ENCODE data around the gene MRPS12.
A peak's percentile ranks its signal among the peaks of the same experiment; 100 is the strongest.
"Not testable (repeated sequence)": the region's sequence is repeated elsewhere in the genome, so short reads cannot be mapped to it uniquely, and the experiment has no call there.

The MRPS12 gene

DNA sequence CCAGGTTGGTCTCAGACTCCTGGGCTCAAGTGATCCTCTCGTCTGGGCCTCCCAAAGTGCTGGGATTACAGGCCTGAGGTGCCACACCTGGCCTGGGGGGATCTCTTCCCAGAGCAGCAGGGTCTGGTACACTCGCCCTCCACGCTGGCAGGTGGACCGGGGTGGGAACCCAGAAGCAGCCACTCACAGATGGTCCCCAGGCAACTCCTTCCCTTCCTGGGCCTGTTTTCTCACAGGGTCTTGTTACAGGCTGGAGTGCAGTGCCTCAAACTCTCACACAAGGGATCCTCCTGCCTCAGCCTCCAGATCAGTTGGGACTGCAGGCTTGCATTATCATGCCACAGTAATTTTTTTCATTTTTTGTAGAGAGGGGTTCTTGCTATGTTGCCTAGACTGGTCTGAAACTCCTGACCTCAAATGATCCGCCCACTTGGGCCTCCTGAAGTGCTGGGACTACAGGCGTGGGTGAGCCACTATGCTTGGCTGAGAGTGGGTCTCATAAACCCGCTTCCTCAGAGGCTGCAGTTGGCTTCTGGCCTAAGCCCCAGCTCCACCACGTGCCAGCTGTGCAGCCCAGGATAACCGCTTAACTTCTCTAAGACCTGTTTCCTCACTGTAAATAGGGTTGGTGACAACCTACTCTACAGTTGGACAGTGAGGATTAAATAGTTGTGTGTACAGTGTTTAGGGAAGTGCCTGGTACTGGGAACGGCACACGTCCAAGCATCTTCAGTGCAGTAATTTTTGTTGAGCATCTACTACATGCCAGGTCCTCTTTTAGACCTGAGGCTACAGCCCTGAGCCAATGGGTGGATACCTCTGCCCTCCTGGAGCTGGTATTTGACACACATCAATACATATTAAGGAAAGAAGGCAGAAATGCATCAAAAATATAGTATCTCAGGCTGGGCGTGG, 17.9 kb upstream of the MRPS12 start:
- DNase-seq, result no peak

DNA sequence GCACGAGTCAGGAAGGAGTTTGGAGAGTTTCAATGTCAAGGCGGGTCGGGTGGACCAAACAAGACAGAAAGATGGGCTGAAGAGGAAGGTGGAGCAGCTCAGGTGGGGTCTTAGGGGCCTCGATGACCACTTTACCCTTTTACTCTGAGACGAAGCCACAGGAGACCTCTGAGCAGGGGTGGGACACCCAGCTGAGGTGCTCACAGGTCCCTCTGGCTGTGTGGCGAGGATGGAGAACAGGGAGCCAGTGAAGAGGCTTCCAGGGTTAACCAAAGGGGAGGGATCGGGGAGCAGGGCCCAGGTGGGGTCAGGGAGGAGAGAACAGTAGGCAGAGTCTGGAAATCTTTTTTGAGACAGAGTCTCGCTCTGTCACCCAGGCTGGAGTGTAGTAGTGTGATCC, 16.8 kb upstream of the MRPS12 start:
- no peak for DNase-seq

DNA sequence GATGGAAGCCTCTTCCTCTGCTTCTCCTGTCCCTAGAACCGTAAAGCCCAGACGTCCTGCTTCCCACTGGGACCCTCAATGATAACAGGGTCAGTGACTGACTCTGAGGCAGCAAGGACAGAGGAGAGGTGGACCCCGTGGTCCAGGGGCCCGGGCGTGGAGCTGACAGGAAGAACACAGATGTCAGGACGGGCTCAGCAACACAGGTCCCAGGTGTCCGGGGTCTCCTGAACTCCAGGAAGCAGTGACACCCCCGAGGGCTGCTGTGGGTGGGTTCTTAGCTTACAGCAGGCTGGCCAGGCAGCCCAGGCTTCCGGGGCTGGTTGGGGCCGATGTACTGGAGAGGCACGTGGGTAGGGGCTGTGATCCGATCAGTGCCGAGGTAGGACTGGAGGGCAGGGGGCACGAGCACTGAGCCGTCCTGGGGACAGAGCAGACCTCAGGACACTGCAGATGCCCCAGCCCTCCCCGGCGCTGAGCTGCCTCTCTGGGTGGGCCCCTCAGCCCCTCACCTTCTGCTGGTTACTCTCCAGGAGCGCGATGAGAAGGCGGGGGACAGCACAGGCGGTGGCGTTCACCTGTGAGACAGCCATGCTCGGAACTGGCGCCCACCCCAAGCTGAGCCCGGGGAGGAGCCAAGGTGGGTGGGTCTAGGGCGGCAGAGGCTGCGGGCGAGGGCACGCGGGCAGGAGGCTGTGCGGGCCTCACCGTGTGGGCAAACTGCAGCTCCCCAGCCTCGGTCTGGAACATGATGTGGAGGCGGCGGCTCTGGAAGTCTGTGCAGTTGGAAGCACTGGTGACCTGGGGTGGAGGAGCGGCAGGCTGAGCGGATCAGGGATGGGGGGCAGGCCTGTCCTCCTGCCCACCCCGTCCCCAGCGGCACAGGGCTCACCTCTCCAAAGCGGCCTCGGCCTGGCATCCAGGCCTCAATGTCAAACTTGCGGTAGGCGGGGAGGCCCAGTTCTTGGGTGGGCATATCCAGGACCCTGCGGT, 15.1 kb upstream of the MRPS12 start:
- DNase-seq, result no peak

DNA sequence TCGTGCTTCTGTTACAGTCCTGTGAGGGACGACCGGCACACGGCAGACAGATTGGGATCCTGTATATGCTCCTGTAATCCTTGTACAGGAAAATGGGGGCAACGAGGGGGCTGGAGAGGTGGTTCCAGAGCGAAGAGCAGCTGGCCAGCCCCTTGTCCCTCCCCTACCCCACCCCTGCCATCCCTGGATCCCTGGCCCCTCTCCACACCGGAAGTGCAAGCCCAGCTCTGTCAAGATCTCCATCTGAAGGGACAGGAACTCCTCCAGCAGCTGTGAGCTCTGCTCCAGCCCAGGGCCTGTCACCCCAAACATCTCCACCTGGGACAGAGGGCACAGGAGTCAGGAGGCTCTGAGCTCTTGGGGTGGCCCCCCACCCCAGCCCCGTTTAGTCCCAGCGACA, 13.2 kb upstream of the MRPS12 start:
- no peak for DNase-seq

DNA sequence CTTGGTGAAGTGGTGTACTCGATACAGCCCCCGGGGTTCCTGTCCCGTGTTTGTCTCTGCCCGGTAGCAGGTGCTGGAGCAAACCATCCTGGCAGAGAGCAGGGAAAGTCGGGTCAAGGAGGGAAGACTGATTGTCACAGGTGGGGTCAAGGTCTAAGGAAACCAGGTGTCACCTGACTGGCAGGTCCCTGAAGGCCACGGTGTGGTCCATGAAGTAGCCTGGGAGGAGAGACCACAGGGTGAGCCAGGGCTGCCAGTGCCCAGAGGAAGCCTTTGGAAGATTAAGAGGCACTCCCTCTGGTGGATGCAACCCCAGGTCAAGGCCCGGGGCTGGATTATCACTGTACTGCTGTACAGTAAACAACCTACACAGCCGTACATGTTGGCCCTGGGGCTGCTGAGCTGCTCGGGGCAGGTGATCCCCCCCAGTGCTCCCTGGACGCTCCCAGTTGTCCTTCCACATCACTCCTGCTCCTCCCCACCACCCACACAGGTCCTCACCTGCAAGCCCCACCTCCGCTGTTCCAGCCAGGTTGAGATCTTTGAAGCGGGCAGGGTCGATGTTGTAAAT, 12.7 kb upstream of the MRPS12 start:
- no peak for DNase-seq

DNA sequence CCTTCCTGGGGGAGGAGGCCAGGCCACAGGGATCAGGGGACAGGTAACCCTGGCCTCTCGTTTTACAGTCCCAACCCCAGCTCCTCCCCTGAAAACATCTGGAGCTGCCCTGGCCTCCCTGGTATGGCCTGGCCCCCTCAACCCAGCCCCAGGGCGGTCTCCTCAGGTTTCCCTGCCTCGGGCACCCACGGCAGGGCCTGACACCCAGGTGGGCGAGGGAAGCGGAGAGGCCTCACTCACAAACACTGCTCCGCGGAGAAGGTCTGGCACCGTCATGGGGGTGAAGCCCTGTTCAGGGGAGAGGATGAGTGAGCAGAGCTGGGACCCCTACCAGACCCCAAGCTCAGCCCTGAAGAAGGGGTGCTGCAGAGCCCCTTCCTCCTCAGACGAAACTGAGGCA, 12.2 kb upstream of the MRPS12 start:
- DNase-seq, result no peak

DNA sequence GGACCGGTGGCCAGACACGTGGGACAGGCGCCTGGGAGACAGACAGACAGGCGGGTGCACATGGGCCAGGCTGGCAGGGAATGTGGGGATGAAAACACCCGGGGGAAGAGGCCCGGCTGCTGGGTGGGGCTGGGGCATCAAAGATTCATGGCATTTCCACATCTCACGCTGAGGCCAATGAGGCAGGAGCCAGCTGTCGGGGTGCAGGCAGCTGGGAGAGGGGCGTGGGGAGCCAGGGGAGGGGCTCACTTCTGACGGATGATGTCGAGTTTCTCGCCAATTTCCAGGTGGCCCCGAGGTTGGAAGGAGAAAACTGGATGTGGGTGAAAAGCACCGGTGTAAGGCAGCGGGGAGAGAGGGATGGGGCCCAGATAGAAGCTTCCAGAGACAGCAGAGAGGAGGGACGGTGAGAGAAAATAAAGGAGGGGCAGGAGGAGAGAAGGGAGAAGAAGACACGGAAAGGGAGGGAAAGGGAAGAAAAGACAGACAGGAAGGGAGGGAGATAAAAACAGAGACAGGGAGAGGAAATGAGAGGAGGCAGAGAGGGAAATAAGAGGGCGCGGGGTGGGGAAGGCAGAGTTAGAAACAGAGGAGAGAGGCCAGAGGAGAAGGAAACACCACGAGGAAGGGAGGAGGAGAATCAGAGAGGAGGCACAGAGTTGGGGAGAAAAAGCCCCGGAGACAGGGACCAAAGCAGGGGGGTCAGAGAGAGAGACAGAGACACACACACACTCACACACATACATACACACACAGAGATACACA, 10.7 kb upstream of the MRPS12 start:
- no peak for DNase-seq

DNA sequence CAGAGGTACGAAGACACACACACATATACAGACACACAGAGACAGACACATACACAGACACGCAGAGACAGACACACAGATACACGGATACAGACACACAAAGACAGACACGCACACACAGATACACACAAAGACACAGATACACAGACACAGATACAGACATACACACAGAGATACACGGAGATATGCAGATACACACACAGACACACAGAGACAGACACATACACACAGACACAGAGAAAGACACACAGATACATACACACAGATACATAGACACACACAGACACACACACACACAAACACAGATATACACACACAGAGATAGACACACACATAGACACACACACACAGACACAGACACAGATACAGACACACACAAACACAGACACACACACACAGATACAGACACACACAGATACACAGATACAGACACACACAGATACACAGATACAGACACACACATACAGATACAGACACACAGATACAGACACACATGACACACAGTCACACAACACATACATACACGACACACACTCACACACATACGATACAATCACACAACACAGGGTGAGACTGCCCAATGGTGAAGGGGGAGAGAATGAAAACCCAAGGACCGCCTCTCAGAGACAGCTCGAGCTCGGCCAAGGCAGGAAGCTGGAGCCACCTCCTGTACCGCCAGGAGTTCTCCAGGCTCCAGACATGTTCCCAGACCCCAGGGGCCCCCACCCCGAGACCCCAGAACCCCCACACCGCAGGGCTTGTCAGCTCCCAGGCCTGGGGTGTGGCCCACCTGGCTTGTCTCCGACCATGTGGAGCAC, 9.9 kb upstream of the MRPS12 start:
- no peak for DNase-seq

DNA sequence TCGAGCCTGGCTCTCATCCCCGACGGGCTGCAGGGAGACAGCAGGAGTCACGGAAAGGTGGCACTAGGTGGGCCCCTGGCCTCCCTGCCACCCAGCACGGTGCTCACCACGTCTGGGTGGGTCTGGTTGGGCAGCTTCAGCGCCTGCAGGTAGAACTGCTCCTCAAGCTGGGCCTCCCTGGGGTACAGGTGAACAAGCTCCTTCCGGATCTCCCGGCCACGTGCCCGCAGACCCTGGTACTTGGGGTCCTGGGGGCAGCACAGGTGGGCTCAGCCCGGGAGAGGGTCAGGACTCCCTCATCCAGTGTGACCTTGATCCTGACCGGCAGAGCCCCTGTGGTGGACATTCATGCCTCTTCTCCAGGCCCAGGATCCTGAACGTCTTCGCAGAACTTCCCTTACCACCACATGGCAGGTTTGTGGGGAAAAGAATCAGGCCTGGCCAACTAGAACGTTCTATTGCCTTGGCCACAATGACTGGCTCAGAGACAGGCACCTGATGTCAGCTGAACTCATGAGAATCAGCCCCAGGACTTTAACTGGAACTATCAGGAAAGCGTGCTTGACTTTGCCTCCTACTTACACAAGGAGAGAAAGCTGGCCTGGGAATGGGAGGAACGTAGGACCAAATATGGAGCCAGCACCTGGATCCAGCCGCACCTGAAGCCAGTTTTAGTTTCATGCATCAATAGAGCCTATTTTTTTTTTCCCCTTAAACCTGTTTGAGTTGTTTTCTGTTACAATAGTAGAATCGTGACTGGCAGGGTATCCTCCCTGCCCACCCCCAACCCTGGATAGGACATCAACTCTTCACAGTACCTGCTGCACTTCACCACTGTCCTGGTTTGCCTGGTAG, 9.1 kb upstream of the MRPS12 start:
- DNase-seq, result no peak

DNA sequence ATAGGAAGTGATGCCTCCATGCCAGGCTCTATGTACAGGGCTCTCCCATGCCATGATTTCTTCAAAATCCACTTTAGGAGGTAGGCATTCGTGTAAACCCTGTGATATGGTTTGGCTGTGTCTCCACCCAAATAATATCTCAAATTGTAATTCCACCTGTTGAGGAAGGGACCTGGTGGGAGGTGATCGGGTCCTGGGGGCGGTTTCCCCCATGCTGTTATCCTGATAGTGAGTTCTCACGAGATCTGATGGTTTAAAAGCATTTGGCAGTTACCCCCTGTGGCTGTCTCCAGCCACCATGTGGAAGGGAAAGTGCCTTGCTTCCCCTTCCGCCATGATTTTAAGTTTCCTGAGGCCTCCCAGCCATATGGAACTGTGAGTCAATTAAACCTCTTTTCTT, 8.3 kb upstream of the MRPS12 start:
- DNase-seq, result no peak

DNA sequence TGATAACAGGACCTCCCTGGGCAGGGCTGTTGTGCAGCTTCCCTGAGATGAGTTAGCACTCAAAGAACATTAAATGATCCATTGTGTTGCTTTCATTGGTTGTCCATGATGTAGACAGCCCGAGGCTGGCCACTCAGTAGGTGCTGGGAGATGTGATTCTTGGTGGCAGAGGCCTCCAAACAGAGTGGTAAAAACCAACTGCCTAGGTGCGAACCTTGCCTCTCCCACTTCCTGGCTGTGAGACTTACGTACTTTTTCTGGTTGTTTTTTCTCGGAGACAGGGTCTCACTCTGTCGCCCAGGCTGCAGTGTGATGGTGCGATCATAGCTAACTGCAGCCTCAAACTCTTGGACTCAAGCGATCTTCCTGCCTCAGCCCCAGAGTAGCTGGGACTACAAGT, 6.4 kb upstream of the MRPS12 start:
- no peak for DNase-seq

DNA sequence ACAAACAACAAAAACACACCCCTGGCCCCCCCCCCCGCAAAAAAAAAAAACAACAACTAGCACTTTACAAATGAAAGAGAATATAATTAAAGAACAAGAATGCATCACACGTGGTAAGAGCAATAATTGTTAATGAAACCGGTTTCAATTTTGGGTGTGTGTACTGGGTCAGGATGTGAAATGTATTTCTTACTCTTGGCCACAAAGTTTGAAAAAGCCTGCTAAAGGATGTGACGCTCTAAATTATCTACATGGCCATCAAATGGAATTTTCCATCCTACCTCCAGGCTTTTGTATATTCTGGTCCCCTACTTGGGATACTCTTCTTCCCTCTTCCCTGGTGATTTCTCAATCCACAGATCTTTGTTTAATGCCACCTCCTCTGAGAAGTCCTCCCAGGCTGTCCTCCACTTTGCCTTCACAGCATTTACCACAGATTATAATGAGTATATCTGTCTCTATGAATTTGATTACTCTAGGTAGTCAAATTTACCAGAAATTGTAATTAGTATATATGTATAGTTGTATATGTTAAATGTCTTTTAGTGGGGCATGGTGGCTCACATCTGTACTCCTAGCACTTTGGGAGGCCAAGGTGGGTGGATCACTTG, 2.2 kb upstream of the MRPS12 start:
- no peak for DNase-seq

DNA sequence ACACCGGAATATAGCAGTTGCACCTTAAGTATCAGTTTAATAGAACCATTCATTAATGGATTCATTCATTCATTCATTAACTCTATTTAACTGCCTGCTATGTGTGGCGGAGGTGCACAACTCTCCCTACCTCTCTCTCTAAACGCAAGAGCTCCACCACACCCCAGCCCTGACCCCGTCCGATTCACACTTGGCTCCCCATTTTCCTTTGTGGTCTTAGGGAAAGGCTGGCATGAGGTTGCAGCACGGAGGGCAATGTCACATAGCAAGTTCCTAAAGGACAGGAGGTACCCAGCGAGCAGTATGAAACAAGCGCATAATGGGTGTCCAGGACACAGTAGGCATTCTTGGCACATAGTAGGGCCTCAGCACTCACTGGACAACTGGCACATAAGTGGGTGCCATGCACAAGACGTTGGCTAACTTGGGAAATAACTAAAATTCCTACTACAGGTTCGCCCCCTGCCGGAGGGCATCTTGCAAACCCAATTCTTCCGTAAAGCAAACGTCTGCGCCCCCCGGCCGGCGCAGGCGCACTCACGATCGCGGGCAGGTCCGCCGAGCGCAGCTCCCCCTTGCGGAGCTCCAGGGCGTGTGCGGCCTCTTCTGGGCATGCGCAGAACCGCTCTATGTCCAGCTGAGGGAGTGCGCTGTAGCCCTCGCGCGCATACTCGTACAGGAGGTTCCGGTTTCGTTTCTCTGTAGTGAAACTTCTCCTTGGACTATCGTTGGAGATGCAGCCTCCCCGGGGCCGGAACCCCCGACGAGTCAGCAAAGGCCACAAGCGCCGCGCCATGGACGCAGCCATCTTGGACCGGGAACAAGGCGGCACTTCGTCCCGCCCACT, 592 bp upstream of the MRPS12 start, which contains the start of gene SARS2:
TSS of gene SARS2 (minus strand) at position 835 of the 847 bp plus-strand sequence. CDS start at position 808, 27 bp downstream.
- DNase-seq, result peak; percentile 94

DNA sequence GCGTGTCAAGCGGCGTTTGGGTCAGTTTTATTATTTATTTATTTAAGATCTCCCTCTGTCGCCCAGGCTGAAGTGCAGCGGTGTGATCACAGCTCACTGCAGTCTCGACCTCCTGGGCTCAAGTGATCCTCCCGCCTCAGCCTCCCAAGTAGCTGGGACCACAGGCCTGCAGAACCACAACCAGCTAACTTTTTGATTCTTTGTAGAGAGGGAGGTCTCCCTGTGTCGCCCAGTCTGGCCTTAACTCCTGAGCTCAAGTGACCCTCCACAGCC, 713 bp downstream of the MRPS12 start:
- DNase-seq, result no peak

DNA sequence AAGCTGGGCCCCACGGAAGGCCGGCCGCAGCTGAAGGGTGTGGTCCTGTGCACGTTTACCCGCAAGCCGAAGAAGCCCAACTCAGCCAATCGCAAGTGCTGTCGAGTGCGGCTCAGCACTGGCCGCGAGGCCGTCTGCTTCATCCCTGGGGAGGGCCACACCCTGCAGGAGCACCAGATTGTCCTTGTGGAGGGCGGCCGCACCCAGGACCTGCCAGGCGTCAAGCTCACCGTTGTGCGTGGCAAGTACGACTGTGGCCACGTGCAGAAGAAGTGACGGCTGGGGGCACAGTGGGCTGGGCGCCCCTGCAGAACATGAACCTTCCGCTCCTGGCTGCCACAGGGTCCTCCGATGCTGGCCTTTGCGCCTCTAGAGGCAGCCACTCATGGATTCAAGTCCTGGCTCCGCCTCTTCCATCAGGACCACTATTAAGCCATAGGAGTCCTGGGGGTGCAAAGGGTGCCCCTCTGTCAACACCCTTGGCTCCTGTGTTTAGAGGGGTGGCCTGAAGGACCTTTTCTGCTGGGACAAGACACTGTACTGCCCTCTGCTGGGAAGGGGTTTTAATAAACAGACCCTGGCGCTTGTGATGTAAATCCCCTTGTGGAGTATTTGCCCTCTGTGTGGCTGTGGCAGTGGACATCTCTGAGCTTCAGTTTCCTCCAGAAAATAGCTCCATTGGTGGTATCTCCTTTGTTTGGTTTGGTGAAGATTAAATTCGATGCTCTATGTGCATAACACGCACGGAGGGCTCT, 1.9 kb downstream of the MRPS12 start:
- DNase-seq, result no peak

DNA sequence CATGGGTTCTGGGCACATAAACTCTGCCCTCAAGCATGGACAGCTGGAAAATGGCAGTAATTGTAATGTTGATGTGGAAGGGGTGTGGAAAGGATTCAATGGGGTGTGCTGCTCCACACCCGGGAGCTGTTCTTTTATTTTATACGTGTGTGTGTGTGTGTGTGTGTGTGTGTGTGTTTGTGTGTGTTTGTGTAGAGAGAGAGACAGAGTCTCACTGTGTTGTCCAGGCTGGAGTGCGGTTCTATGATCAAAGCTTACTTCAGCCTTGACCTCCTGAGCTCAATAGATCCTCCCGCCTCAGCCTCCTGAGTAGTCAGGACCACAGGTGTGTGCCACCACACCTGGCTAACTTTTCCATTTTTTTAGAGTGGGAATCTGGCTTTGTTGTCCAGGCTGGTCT, 2.8 kb downstream of the MRPS12 start:
- DNase-seq, result no peak

DNA sequence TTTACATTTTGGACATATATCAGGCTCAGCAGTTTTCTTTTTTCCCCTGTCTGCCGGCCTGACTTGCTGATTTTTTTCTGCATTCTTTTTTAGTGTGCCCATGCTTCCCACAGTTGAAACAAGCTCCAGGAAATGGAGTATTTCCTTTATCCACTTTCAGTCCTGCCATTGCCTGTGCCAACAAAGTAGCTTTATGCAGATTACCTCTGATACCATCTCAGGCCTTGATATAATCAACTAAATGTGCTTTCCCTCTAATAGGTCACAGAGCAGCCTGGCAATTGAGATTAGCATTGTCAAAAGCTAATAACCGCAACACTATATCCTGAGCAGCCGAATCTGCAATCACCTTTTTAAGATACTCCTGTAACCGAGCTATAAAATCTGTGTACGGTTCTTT, 9.2 kb downstream of the MRPS12 start:
- DNase-seq, result no peak

DNA sequence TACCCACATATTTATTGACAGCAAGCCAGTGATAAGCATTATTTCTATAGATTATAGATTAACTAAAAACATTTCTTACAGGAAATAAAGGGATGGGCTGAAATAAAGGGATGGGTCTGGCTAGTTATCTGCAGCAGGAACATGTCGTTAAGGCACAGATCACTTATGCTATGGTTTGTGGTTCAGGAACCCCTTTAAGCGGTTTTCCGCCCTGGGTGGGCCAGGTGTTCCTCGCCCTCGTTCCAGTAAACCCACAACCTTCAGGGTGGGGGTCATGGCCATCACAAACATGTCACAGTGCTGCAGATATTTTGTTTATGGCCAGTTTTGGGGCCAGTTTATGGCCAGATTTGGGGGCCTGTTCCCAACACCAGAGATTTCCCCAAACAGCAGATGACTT, 10.7 kb downstream of the MRPS12 start:
- not testable (repeated sequence) for DNase-seq

DNA sequence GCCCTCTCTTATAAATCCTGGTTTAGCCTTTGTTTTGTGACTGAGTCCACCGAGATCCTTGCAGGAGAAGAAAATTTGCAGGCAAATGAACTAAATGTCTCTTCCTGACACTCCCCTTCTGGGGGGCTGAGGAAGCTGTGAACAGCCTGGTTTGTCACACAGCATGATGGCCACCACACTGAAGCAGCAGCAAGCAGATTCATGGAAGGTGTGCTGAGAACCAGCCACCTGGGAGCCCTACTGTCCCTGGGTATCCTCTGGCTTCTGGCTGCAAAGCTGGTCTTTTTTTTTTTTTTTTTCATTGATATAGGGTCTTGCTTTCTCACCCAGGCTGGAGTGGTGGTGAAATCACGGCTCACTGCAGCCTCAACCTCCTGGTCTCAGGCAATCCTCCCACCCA, 11.2 kb downstream of the MRPS12 start:
- no peak for DNase-seq

Measured in NCI-H2107 (cell line).